Chondrocyte (in vitro differentiated cells): ENCODE measurements around the gene PHF19. TPM values are rescaled to one million over a fixed set of nuclear protein-coding genes. Genes with fewer than 3 reads are reported as not detected.

Source experiments
- DNase-seq: peaks from one replicate; pipeline ENCODE4 v3.0.0; 2021; ENCODE audit warnings: mixed read lengths, low spot score
- H3K27ac Mint-ChIP-seq: one replicate; pipeline ENCODE4 v1.8.0; 2021; ENCODE audit warnings: mild to moderate bottlenecking, moderate library complexity, mixed read lengths; ENCODE audit not compliant: unreplicated experiment
- H3K27me3 Mint-ChIP-seq: 2 replicates; pipeline ENCODE4 v1.8.0; 2021; ENCODE audit warnings: low read depth, mixed read lengths
- H3K36me3 Mint-ChIP-seq: 2 replicates; pipeline ENCODE4 v1.8.0; 2021; ENCODE audit warnings: low read depth, mixed read lengths
- H3K4me1 Mint-ChIP-seq: 2 replicates; pipeline ENCODE4 v1.8.0; 2021; ENCODE audit warnings: low read depth, mild to moderate bottlenecking, mixed read lengths
- H3K4me3 Mint-ChIP-seq: one replicate; pipeline ENCODE4 v1.8.0; 2021; ENCODE audit warnings: mild to moderate bottlenecking, moderate library complexity, mixed read lengths; ENCODE audit not compliant: unreplicated experiment
- H3K9me3 Mint-ChIP-seq: 2 replicates; pipeline ENCODE4 v1.8.0; 2021; ENCODE audit warnings: low read depth, mixed read lengths
- CTCF ChIP-seq: fragments of 200-600 bp; sonication (generic); IDR thresholded peaks from 2 replicates; pipeline ENCODE4 v1.5.0; 2021; ENCODE audit warnings: antibody characterized with exemption, mild to moderate bottlenecking, moderate library complexity
- total RNA-seq: library from RNA; stranded (reverse); gene quantifications from 3 replicates; pipeline ENCODE4 v1.2.1, GENCODE V29; 2021

The PHF19 gene
- total RNA-seq, 1 donor from 2014 or later, result 77.8 TPM

GRCh38 chr9:120900824-120901223 lies 23.8 kb upstream of the PHF19 start:
- H3K9me3 Mint-ChIP-seq, result no peaks in the 10 kb centered on the region
- TF ChIP-seq CTCF, result no peak
- H3K36me3 Mint-ChIP-seq, result peaks cover 14% of the 10 kb centered on the region
- no peak for DNase-seq
- no peak overlapping the region for H3K27ac Mint-ChIP-seq
- no peak overlapping the region for H3K4me3 Mint-ChIP-seq
- H3K27me3 Mint-ChIP-seq, result no peaks in the 10 kb centered on the region
- peaks cover 19% of the 10 kb centered on the region for H3K4me1 Mint-ChIP-seq

GRCh38 chr9:120899490-120900068 lies 22.6 kb upstream of the PHF19 start:
- DNase-seq, result no peak
- Mint-ChIP-seq H3K27ac (no peak overlapping the region), H3K27me3 (no peaks in the 10 kb centered on the region), H3K4me1 (peaks cover 19% of the 10 kb centered on the region), H3K9me3 (no peaks in the 10 kb centered on the region), H3K4me3 (no peak overlapping the region), H3K36me3 (peaks cover 7% of the 10 kb centered on the region)
- no peak for TF ChIP-seq CTCF

- no peak for DNase-seq
- no peaks in the 10 kb centered on the region for H3K27me3 Mint-ChIP-seq
- H3K9me3 Mint-ChIP-seq, result no peaks in the 10 kb centered on the region
- peaks cover 21% of the 10 kb centered on the region for H3K4me1 Mint-ChIP-seq
- no peak for TF ChIP-seq CTCF
- no peak overlapping the region for H3K27ac Mint-ChIP-seq
- no peak overlapping the region for H3K4me3 Mint-ChIP-seq
- H3K36me3 Mint-ChIP-seq, result peaks cover 5% of the 10 kb centered on the region
These were observed 21.4 kb upstream of the PHF19 start for GRCh38 chr9:120898396-120898795.

GRCh38 chr9:120895951-120896350 lies 19.0 kb upstream of the PHF19 start:
- DNase-seq, result no peak
- no peak for TF ChIP-seq CTCF
- Mint-ChIP-seq H3K9me3 (no peaks in the 10 kb centered on the region), H3K27me3 (no peaks in the 10 kb centered on the region), H3K27ac (no peak overlapping the region), H3K4me3 (no peak overlapping the region), H3K4me1 (peaks cover 41% of the 10 kb centered on the region), H3K36me3 (no peaks in the 10 kb centered on the region)

- no peaks in the 10 kb centered on the region for H3K36me3 Mint-ChIP-seq
- peaks cover 45% of the 10 kb centered on the region for H3K4me1 Mint-ChIP-seq
- H3K9me3 Mint-ChIP-seq, result no peaks in the 10 kb centered on the region
- no peaks in the 10 kb centered on the region for H3K27me3 Mint-ChIP-seq
- no peak for TF ChIP-seq CTCF
- no peak overlapping the region for H3K4me3 Mint-ChIP-seq
- DNase-seq, result no peak
- no peak overlapping the region for H3K27ac Mint-ChIP-seq
These were observed 17.5 kb upstream of the PHF19 start for GRCh38 chr9:120894321-120895148.
